IPS-18c (cell line): ENCODE results near the gene CSTF2.

Experiments used
- H3K4me3 ChIP-seq: 2 replicates; pipeline ENCODE4 v1.7.0; 2013; ENCODE audit warnings: low read depth, mild to moderate bottlenecking, low read length, moderate library complexity; ENCODE audit not compliant: insufficient read depth
- H3K9me3 ChIP-seq: one replicate; pipeline ENCODE4 v1.6.1; 2013; ENCODE audit warnings: mild to moderate bottlenecking, low read length, moderate library complexity; ENCODE audit not compliant: control insufficient read depth, insufficient read depth

The CSTF2 gene

GRCh38 chrX:100864657-100865391 lies 44.6 kb downstream of the CSTF2 start:
- Histone ChIP-seq H3K4me3 (no peak overlapping the region), H3K9me3 (no peaks in the 10 kb centered on the region)

- H3K9me3 ChIP-seq: no peaks in the 10 kb centered on the region
- H3K4me3 ChIP-seq: no peak overlapping the region
Observed at GRCh38 chrX:100868273-100868672, 48.1 kb downstream of the CSTF2 start.

GRCh38 chrX:100870527-100870926 lies 50.3 kb downstream of the CSTF2 start:
- Histone ChIP-seq H3K4me3 (no peak overlapping the region), H3K9me3 (no peaks in the 10 kb centered on the region)

GRCh38 chrX:100871594-100872560 lies 51.7 kb downstream of the CSTF2 start:
- H3K9me3 ChIP-seq: no peaks in the 10 kb centered on the region
- no peak overlapping the region for H3K4me3 ChIP-seq

DNA sequence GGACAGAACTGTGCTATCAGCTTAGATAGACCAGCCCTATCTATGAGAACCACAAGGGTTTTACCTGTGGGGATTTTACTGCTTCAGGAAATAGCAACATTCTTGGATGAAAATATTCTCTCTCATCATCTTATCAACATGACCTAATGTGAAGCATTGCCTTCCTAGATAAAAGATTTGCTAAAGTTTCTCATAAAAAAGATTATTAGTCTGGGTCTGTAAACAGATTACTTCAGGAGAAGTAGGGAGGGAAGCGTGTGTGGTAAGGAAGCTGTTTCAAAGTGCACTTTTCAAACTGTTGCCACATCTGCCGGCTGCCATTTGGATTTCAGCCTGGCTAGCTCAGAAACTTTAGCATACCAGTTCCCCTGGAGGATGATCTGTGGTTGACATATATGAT lies 54.1 kb downstream of the CSTF2 start, which contains the start of gene NOX1:
Gene NOX1 (minus strand): TSS at position 35 of the 400 bp plus-strand sequence. CDS start 220 bp downstream, outside the sequence.
- Histone ChIP-seq H3K9me3 (no peaks in the 10 kb centered on the region), H3K4me3 (no peak within 1 kb of the TSS)

DNA sequence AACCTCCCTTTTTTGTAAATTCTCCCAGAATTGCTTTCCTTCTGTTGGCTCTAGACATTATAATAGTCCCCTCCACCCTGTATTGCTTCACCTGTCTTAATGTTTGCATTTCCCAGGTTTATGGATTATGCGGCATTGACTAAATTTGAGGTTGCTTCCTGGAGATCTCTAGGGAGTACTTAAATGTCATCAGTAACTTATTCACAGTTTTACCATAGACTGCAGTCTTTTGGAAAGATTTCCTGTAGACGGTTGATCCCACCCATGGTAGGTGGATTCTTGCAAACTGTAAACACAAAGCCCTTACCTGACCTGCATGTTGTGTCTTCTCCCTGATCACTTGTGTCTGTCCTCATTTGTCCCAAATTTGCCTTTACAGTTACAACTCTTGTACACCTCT lies 60.2 kb downstream of the CSTF2 start:
- H3K9me3 ChIP-seq: no peaks in the 10 kb centered on the region
- H3K4me3 ChIP-seq: no peak overlapping the region

- Histone ChIP-seq H3K4me3 (no peak overlapping the region), H3K9me3 (no peaks in the 10 kb centered on the region)
Observed at GRCh38 chrX:100883654-100884053, 63.5 kb downstream of the CSTF2 start.
